HG03442 (cell line): ENCODE data around the gene GJE1.

Experiments
- ATAC-seq: cut with Tn5 transposase; IDR thresholded peaks from one replicate; pipeline ENCODE4 v1.9.1; 2021; ENCODE audit warnings: mild to moderate bottlenecking, moderate library complexity; ENCODE audit not compliant: unreplicated experiment

Gene GJE1

DNA sequence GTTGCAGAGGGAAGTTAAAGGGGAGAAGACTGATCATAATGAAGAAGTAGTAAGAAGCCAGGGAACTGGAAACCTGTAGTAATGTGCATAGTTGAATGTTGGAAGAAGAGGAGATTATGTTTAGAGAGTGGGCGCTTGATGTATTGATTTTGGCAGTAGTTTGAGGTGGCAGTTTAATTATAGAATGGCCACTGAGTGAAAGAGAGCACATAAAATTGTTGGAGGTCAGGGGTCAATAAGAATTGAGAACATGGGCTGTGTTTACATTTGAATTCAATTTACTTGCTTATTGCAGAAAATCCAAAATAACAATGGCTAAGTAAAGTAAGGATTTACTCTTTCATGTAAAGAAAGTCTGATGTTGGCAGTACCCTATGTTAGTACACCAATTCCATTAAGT lies 30.1 kb downstream of the GJE1 start:
- ATAC-seq, result no peak

DNA sequence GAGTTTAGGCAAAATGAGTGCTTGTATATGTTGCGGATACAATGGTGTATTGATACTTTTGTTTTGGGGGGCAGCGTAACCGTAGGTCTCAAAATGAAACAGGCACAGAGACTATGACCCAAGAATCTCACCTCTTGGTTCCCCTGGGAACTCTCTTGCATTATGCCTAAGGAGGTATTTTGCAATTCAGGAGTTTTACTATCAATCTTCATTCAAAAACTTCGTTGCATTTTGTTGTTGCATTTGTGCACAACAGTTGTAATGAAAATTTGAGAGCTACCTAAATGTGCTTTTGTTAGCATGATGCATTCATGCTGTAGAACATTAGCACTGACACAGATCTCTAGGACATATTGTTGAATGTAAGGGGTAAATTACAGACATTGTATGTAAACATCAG lies 32.5 kb downstream of the GJE1 start:
- no peak for ATAC-seq

DNA sequence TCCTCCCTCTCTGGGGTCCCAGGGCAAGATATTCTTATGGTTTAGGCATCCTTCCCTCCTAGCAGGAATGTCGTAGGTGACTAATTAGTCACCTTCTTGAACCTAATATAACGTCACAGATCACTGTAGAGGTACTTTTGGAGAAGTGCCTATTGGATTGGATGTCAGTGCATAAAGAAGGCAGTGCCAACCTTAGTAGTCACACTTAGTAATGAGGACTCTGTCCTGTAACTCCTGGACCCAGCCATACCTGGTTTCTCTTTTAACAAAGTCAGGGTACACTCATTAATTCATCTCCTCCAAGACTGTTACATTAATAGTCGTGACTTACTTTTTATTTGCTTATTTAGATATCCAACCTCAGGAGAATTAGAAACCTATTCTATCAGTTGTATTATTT lies 34.3 kb downstream of the GJE1 start:
- ATAC-seq, result no peak

DNA sequence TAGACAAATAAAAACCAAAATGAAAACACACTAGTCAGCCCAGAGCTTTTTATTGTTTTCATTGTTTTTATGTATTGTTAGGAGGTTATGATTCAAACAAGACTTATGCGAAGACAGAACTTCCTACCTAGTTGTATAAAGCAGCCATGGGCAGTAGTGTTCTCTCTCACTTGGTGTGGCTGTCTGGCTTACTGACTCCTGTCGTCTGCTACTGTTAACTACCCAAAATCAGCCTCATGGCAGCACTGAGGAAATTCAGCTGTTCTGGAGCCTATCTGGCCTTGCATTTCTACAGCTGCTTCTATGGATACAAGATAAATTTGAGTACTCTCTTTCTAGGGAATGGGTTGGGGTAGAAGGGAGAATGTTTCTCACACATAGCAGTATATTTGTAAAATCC lies 34.8 kb downstream of the GJE1 start:
- no peak for ATAC-seq

DNA sequence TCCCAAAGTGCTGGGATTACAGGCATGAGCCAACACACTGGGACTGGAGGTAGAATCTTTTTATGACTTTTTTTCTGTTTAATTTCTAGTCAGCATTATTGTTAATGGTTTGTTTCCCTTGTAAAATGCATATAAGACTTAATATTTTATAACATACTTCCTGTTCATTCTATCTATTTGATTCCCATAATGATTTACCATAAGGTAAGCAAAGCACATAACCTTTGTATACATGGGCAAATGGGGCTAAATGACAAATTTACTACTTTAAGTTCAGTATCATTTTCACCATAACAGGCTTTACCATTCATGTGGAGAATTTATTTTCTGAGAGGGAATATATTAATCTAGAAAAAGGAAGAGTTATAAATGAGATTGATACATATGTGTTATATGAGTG lies 38.6 kb downstream of the GJE1 start:
- no peak for ATAC-seq

DNA sequence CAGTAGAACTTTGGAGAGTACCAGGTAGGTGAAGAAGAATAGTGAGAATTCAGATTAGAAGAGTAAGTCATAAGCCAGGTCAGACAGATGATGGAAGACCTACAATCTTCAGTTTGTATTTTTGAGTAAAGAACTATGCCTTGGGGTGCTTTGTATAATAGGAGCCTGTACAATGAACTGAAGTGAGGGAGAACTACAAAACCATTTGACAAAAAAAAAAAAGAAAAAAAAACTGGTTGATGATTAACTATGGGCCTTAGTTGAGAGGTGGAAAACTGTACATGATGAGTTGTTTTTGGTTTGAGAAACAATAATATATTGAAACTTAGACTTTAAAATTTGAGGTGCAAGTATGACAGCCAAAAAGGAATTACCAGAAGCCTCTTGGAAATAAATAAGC lies 40.0 kb downstream of the GJE1 start:
- no peak for ATAC-seq

DNA sequence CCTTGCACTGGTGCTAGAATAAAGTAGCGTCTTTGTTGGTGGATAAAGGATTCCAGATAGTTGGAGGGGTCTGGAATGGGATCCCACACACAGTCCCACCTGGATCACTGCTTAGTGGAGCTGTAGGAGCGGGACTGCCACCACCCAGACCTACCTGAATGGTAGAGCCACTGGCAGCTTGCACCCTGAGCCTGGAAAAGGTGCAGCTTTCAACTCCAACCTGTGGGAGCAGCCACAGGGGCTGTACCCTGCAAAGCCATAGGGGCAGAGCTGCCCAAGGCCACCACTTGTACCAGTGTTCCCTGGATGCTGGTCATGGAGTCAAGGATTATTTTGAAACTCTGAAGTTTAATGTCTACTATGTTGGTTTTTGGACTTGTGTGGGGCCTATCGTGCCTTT lies 41.3 kb downstream of the GJE1 start:
- ATAC-seq, result no peak

DNA sequence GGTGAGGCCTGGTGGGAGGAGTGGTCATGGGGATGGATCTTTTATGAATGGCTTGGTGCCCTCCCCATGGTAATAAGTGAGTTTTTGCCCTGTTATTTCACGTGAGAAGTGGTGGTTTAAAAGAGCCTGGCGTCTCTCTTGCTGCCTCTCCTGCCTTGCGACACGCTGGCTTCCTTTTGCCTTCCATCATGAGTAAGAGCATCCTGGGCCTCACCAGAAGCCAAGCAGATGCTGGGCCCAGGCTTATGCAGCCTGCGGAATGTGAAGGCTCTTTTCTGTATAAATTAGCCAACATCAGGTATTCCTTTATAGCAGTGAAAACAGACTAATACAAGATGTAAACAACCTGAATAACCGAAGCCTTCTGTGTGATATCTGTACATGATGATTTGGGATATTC lies 42.0 kb downstream of the GJE1 start:
- ATAC-seq, result no peak

DNA sequence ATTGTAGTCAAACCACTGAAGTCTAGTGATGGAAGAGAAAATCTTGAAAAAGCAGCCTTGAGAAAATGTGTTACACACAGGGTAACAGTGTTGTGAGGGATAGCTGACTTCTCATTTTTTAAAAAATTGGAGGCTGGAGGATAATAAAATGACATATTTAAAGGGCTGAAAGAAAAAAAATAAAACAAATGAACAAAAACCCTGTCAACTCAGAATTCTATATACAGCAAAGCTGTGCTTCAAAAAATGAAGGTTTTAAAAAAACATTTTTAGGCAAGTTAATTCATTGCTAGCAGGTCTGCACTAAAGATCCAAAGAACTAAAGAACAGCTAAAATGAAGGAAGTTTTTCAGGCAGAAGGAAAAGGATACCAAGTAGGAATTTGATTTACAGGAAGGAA lies 45.4 kb downstream of the GJE1 start:
- no peak for ATAC-seq

DNA sequence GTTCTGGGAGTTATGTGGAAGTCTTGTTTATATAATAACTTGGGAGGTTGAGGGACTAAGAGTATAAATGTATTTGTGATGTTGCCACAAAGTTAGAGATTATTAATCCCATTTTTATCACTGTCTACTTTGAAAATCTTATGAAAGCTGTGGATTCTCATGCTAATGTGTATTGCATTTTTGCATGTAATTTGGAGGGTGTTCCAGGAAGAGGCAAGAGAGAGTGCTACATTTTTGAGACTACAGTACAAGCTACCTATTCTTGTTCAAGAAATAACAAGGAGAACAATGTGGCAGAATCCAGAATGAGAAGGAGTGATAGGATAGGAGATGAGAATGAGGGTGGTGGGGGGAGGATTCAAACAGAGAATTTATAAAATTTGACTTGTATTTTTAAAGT lies 49.3 kb downstream of the GJE1 start:
- no peak for ATAC-seq

DNA sequence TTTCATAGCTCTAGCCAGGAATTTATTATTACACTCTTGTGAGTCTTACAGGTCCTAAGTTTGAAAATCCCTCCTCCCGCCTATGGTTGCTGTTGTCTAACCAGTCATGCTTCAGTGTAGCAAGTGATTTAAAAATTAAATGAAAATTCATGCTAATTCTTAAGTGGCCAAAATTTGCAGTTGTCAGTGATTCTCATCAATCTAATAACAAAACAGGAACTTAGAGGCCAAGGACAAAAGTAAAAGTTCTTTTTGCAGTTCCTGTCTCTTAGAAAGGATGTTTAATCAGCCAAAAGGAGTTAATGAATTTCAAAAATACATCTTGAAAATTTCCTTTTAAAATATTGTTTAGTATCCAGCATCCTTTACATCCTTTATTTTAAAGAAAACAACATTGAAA lies 50.6 kb downstream of the GJE1 start:
- ATAC-seq, result no peak

DNA sequence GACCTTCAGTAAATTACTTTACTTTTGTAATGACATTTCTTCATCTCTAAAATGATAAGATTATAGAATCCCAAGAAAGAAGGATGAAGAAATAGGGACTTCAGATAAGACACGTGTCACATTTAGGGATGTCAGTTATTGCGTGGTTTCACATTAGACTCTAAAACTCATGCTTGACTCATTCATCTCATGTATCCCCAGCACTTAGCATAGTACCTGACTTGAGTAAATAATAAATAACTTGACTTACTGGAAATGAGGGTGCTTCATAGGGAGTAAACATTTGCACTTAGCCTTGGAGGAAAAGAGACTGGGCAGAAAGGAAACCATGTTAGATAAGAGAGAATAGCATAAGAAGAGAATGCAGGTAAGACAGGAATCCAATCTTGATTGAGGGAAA lies 51.6 kb downstream of the GJE1 start:
- ATAC-seq, result no peak
